ENCODE results near the gene PRDM16.

PRDM16 gene

DNA sequence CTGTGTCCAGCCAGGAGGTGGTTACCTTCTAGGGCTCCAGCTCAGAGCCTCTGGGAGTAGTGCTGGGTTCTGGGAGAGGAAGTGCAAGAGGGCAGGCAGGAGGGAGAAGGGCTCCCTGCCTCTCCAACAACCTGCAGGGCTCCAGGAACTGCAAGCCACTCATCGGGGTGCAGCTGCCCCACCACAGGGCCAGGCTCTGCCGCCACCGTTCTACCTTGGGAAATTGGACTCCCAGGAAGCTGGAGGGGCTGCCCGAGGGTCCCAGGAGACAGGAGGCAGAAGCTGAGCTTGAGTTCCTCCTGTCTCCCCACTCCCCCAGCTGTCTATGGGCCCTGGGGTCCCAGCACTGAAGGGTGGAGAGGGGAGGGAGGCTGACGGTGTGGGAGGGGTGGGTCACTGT is 7.4 kb upstream of the PRDM16 start:
- H3K27ac ChIP-seq, result no peak overlapping the region
- no peaks in the 10 kb centered on the region for H3K27me3 ChIP-seq (ENCODE audit: insufficient read depth, low read depth, severe bottlenecking)
- DNase-seq, result no peak
- H3K4me3 ChIP-seq (ENCODE audit: low read depth, low read length), result no peak overlapping the region
- TF ChIP-seq, protein P1, sequence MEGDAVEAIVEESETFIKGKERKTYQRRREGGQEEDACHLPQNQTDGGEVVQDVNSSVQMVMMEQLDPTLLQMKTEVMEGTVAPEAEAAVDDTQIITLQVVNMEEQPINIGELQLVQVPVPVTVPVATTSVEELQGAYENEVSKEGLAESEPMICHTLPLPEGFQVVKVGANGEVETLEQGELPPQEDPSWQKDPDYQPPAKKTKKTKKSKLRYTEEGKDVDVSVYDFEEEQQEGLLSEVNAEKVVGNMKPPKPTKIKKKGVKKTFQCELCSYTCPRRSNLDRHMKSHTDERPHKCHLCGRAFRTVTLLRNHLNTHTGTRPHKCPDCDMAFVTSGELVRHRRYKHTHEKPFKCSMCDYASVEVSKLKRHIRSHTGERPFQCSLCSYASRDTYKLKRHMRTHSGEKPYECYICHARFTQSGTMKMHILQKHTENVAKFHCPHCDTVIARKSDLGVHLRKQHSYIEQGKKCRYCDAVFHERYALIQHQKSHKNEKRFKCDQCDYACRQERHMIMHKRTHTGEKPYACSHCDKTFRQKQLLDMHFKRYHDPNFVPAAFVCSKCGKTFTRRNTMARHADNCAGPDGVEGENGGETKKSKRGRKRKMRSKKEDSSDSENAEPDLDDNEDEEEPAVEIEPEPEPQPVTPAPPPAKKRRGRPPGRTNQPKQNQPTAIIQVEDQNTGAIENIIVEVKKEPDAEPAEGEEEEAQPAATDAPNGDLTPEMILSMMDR (IDR thresholded peaks at IDR 0.05; ENCODE audit: low read depth, low read length), result no peak
- H3K9me3 ChIP-seq (ENCODE audit: severe bottlenecking), result no peaks in the 10 kb centered on the region
- H3K36me3 ChIP-seq, result no peaks in the 10 kb centered on the region

DNA sequence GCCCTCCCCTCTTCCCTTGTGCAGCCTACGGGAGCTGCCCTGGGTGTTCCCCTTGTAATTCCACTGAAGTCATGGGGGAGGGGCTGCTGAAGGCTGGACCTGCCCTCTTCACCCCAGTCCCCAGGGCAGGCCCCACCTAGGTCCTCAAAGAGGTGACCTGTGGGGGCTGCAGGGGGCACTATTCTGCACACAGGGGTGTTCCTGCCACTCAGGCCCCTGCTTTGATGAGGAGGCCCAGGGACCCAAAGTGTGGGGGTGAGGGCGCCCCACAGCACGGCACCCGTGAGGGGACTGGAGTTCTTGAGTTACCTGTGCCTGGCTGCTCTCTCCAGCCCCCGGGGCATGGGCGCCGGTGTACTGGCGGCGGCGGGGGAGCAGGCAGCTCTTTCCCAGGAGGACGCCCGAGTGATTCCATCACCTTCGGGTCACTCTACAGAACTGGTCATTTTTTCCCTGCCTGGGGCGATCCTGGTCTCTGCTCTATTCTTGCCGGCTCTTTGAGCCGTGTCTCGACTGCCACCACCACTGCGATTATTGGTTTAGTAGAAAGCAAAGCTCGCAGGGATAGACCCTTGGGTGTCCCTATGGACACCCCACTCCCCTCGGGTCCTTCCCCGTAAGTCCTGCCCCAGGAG is 6.9 kb upstream of the PRDM16 start:
- Histone ChIP-seq H3K4me3 (ENCODE audit: low read depth, low read length) (no peak overlapping the region), H3K36me3 (no peaks in the 10 kb centered on the region), H3K27ac (no peak overlapping the region), H3K9me3 (ENCODE audit: severe bottlenecking) (no peaks in the 10 kb centered on the region), H3K27me3 (ENCODE audit: insufficient read depth, low read depth, severe bottlenecking) (no peaks in the 10 kb centered on the region)
- DNase-seq, result peak; percentile 11
- TF ChIP-seq, protein P1 (IDR thresholded peaks at IDR 0.05; ENCODE audit: low read depth, low read length), result no peak

DNA sequence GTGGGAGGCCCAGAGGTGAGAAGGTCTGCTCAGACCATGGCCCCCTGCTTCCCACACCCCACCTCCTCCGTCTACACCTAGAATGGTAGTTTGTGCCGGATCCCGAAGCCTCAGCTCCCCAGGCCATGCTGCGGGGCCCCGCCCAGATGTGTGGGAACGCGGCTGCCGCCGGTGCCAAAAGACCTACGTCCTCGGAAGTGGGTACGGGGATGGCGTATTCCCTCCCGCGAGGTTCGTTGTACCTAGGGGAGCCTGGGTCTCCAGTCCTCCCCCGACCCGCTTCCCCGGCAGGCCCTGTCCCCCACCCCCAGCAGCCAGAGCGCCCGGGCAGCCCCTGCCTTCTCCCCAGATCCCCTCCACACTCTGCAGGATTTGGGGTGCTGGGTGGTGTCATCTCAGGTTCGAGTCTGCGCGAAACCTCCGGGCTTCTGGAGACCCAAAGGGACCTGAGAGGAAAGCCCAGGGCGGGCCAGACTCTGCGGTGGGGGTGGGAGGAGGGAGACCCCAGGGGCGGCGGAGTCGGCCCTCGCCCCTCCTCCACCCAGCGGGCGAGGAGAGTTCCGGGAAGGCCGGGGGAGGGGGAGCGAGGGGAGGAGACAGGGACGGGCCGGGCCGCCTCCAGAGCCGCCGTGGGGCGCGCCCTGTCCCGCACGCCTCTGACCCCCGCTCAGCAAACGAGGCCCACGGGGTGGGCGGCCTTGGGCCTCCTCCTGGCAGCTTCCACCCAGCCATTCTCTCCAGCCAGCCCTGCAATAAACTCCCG is 6.2 kb upstream of the PRDM16 start:
- Histone ChIP-seq H3K4me3 (ENCODE audit: low read depth, low read length) (no peak overlapping the region), H3K27ac (no peak overlapping the region), H3K9me3 (ENCODE audit: severe bottlenecking) (no peaks in the 10 kb centered on the region), H3K36me3 (no peaks in the 10 kb centered on the region), H3K27me3 (ENCODE audit: insufficient read depth, low read depth, severe bottlenecking) (peaks cover 3% of the 10 kb centered on the region)
- DNase-seq, result no peak
- TF ChIP-seq, protein P1 (IDR thresholded peaks at IDR 0.05; ENCODE audit: low read depth, low read length), result no peak

DNA sequence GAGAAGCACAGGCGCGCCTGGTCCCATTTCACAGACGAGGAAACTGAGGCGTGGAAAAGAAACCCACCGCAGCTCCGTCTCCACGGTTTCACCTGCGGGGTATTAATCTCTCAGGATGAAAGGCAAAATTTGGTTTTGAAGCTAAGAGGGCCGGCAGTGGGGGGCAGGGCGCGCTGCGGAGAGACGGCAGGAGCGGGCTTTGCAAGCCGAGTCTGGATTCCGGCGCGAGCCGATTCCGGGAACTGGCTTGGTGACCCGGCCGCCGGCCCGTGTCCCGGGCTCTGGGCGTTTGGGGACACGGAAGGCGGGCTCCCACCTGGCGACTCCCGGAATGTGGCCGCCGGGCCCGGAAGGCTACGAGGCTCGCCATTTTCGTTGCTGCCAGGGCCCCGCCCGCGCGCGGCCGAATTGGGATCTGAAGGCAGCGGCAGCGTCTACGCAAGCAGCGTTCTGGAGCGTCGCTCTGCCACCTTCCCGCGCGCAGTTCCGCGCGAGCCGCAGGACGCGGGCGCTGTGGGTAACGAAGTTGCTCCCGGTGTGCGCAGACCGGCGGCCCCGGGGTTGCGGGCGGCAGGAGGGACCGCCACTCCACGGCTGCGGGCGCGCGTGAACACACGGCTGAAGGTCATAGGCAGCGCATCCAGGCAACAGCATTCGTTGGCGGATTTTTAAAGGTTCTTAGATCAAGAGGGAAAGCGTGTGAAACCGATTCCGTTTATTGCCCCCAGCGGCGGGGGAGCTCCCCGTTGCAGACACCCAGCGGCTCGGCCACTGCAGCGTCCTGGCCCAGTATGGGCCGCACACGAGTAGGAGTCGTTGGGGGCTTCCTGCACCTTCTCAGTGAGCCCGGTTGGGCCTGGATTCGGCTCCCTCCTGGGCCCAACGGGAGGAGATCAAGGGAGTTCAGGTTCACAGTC is 5.4 kb upstream of the PRDM16 start:
- Histone ChIP-seq H3K9me3 (ENCODE audit: severe bottlenecking) (no peaks in the 10 kb centered on the region), H3K36me3 (no peaks in the 10 kb centered on the region), H3K27me3 (ENCODE audit: insufficient read depth, low read depth, severe bottlenecking) (peaks cover 10% of the 10 kb centered on the region), H3K4me3 (ENCODE audit: low read depth, low read length) (no peak overlapping the region), H3K27ac (no peak overlapping the region)
- TF ChIP-seq, protein P1 (IDR thresholded peaks at IDR 0.05; ENCODE audit: low read depth, low read length), result no peak
- DNase-seq, result no peak

DNA sequence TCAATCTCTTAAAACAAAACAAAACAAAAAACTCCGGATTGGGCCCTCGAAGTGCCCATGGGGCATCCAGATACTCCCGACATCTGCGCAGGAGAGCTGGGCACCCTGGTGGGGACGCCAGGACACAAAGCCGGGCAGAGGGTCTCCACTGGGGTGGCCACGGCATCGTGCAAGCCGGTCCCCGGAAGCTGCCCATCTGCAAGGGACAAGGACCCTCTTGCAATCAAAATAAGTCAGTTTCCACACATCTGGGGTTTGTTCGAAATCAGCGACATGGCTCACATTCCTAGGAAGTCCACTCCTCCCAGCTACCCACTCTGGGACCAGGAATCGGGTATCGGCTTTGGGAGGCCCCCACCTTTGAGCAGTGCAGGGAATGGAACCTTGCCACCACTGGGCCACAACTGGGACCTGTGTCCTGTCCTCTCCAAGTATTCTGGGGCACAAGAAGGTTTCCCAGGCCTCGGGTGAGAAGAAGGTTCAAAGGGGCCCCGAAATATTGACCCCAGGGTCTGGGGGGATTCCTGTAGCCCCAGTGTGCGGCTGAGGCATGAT is 4.6 kb upstream of the PRDM16 start:
- Histone ChIP-seq H3K9me3 (ENCODE audit: severe bottlenecking) (no peaks in the 10 kb centered on the region), H3K4me3 (ENCODE audit: low read depth, low read length) (no peak overlapping the region), H3K36me3 (no peaks in the 10 kb centered on the region), H3K27me3 (ENCODE audit: insufficient read depth, low read depth, severe bottlenecking) (peaks cover 13% of the 10 kb centered on the region), H3K27ac (no peak overlapping the region)
- TF ChIP-seq, protein P1 (IDR thresholded peaks at IDR 0.05; ENCODE audit: low read depth, low read length), result no peak
- DNase-seq, result peak; percentile 4

Measured in WERI-Rb-1 (cell line).